Hindlimb muscle (tissue), 1 donor: Measurements from ENCODE around the gene NLRP8. TPM values are rescaled to one million over a fixed set of nuclear protein-coding genes. Genes with fewer than 3 reads are reported as not detected.
"Not testable (repeated sequence)": the region's sequence is repeated elsewhere in the genome, so short reads cannot be mapped to it uniquely, and the experiment has no call there.

ENCODE experiments used
- DNase-seq: peaks from one replicate; pipeline ENCODE4 v3.0.0-alpha.2; 2013
- polyA plus RNA-seq: library from polyadenylated mRNA; unstranded; fragments of 120-200 nt; gene quantifications from one replicate; pipeline ENCODE4 v1.2.1, GENCODE V29; 2013; ENCODE audit not compliant: insufficient read length

Gene NLRP8
- polyA plus RNA-seq, 1 donor, result not detected

DNA sequence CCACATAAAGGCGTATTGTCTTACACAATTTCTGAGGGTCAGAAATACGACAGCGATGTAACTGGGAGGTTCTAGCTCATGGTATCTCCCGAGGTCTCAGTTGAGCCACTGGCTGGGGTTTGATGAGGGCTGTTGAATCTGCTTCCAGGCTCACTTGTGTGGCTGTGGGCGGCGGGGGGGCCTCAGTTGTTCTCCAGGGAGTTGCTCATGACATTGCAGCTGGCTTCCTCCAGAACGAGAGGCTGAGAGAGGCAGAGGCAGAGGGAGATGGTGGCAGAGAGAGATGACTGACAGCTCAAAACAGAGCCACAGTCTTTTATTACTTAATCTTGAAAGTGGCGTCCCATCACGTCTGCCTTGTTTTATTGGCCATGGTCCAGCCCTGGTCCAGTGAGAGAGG lies 32.8 kb downstream of the NLRP8 start:
- no peak for DNase-seq

DNA sequence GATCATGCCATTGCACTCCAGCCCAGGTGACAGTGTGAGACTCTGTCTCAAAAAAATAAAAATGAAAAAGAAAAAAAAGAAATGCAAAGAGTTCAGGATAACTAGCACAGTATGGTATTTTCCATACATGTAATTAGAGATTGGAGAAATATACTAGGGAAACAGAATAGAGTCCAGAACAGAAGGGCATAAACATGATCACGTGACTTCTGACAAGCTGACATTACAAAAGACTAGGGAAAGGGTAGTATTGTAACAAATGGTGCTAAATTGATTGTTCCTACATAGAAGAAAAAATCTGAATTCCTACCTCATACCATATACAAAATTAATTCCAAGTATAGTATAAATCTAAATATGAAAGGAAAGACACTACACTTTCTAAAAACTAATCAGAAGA lies 37.6 kb downstream of the NLRP8 start:
- no peak for DNase-seq

- no peak for DNase-seq
Measured at GRCh38 chr19:55986487-55986886, 38.9 kb downstream of the NLRP8 start, which contains the start of gene NLRP5. NLRP5 (plus strand) TSS chr19:55986775.

DNA sequence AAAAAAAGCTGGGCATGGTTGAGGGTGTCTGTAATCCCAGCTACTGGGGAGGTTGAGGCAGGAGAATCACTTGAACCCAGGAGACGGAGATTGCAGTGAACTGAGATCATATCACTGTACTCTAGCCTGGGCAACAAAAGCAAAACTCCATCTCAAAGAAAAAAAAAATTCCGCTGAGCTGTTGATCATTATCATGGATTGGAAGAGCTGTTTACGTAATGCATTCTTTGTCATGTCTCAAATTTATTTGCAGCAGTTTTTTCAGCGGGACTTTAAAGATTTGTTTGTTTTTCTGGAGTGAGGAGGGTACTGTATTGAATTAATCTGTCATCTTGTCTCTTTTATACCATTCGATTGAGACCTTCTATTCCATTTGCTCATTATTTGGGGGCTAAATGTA lies 43.2 kb downstream of the NLRP8 start:
- no peak for DNase-seq

- DNase-seq, result no peak
Measured at GRCh38 chr19:55993492-55993891, 45.9 kb downstream of the NLRP8 start.

DNA sequence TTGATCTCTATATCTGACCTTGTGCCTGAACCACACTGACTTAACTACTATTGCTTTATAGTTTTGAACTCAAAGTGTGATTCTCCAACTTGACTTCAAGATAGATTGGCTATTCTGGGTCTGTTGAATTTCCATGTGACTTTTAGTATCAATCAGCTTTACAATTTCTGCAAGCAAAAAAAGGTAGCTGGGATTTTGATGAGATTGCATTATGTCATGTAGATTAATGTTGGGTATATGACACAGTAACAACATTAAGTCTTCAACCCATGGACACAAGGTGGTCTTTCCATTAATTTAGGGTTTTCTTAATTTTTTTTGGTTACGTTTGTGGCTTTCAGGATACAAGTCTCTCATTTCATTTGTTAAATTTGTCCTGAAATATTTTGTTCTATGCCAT lies 67.1 kb downstream of the NLRP8 start:
- DNase-seq, result no peak

GRCh38 chr19:56015756-56016155 lies 68.1 kb downstream of the NLRP8 start:
- no peak for DNase-seq

GRCh38 chr19:56019325-56019724 lies 71.7 kb downstream of the NLRP8 start:
- DNase-seq, result not testable (repeated sequence)

- not testable (repeated sequence) for DNase-seq
Measured at GRCh38 chr19:56020355-56020975, 72.8 kb downstream of the NLRP8 start.

DNA sequence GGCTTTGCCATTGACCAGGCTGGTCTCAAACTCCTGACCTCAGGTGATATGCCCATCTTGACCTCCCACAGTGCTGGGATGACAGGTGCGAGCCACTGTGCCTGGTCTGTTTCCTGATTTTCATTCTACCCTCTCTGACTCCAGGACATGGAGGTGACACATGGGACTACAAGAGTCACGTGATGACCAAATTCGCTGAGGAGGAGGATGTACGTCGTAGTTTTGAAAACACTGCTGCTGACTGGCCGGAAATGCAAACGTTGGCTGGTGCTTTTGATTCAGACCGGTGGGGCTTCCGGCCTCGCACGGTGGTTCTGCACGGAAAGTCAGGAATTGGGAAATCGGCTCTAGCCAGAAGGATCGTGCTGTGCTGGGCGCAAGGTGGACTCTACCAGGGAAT lies 79.1 kb downstream of the NLRP8 start:
- DNase-seq, result no peak

Other genes starting within 250 kb of the NLRP8 start
- gene NLRP9, start 209.4 kb upstream of the NLRP8 start, polyA plus RNA-seq, result not detected
- 0.26 TPM for gene RFPL4A, start 188.7 kb upstream of the NLRP8 start, polyA plus RNA-seq
- not detected for gene RFPL4AL1, start 178.7 kb upstream of the NLRP8 start, polyA plus RNA-seq
- not detected for gene NLRP11, start 115.8 kb upstream of the NLRP8 start, polyA plus RNA-seq
- gene NLRP4, start 111.3 kb upstream of the NLRP8 start, polyA plus RNA-seq, result not detected
- gene NLRP13, start 15.5 kb upstream of the NLRP8 start, polyA plus RNA-seq, result not detected
- gene NLRP5, start 38.9 kb downstream of the NLRP8 start, polyA plus RNA-seq, result not detected
- 33.4 TPM for gene ZNF787, start 173.5 kb downstream of the NLRP8 start, polyA plus RNA-seq
- gene ZNF444, start 193.5 kb downstream of the NLRP8 start, polyA plus RNA-seq, result 24.5 TPM
- not detected for gene GALP, start 228.2 kb downstream of the NLRP8 start, polyA plus RNA-seq
- gene ZSCAN5B, start 250.0 kb downstream of the NLRP8 start, polyA plus RNA-seq, result not detected